Measurements from ENCODE around the gene TMEM179B.

DNA sequence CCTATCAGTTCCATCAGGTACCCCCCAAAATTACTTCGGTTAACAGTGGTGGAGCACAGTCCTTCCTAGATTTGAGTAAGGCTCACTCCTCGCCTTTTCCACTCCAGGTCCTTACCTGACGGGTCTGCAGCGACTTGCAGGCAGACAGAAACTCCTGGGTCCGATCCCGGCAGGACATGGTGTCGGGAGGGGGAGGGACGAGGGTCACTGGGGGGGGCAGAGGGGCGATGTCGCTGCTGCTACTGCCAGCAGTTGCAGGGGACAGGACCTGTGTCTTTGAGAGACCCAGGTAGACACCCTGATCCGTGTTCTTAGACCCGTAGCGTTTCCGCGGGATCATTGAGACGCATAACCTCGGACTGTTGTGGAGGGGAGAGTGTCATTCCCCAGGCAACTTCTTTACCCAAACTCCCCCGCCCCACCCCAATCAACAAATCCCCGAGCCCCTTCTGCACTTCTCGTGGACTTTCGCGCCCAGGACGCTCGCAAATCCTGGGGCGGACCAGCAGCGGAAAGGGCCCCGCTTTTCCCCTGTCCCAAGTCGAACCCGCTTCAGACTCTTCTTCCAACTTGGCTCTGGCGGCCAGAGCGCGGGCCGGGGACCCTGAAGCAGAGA is 43.8 kb downstream of the TMEM179B start:
- TF ChIP-seq POLR2A (IDR thresholded peaks at IDR 0.05; ENCODE audit: low read length) (no peak), GATA1 (IDR thresholded peaks at IDR 0.05; ENCODE audit: low read depth, low read length) (no peak)
